GM21825 (cell line): ENCODE results near the gene KLHDC7B.

Experiments used
- ATAC-seq: cut with Tn5 transposase; IDR thresholded peaks from one replicate; pipeline ENCODE4 v1.9.1; 2021; ENCODE audit warnings: mild to moderate bottlenecking, moderate library complexity; ENCODE audit not compliant: unreplicated experiment

KLHDC7B gene

GRCh38 chr22:50571264-50572175, 25.8 kb downstream of the KLHDC7B start:
- ATAC-seq = no peak

DNA sequence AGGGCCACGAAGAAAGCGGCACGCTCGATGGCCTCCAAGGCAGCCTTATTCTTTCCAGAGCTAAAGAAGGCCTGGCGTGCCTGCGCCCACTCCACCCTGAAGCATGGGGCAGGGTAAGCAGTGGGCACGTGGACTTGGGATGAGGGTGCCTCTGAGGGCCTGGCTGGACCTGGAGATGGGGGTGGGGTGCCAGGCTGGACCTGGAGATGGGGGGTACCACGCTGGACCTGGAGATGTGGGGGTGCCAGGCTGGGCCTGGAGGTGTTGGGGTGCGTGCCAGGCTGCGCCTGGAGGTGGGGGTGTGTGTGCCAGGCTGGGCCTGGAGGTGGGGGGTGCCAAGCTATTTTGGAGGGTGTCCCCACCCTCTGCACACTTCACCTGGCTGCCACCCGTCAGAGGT, 27.3 kb downstream of the KLHDC7B start:
- ATAC-seq = no peak

DNA sequence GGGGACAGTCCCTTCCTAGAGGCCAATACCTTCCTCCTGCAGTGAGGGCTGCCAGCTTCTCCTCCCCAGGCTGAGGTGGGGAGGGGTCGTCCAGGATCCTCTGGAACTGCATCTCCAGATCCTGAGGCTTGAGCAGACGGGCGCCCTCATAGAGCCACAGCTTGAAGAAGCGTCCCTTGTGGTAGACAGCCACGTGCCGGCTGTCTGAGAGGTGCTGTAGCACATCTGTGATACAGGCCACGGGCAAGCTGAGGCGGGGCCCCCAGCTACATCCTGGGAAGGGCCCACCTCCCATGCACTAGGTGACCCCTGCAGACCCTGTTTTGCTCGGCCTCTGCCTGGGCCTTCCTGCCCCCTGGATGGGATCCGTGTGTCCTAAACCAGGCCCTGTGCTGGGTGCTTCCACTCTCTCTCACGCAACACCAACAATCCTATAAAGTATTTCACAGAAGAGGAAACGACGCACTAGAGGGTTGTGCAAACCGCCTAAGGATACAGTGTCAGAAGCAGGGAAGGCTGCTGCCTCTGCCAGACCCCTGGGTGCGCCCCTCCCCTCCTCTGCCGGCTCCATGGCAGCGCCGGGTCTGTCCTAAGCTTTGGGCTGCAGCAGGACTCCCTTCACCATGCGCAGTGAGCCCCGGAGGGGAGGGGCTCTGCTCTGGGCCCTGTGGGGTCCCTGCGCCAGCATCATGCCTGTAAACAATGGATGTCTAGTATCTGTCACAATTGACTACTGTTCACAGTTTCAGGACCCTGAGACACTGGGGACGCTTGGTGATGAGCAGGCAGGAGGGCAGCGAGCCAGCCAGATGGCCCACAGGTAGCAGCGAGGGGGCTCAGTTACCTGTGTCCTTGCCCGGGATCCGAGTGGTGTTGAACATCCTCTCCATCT, 28.0 kb downstream of the KLHDC7B start:
- ATAC-seq = no peak

GRCh38 chr22:50574383-50574755, 28.7 kb downstream of the KLHDC7B start:
- no peak for ATAC-seq

DNA sequence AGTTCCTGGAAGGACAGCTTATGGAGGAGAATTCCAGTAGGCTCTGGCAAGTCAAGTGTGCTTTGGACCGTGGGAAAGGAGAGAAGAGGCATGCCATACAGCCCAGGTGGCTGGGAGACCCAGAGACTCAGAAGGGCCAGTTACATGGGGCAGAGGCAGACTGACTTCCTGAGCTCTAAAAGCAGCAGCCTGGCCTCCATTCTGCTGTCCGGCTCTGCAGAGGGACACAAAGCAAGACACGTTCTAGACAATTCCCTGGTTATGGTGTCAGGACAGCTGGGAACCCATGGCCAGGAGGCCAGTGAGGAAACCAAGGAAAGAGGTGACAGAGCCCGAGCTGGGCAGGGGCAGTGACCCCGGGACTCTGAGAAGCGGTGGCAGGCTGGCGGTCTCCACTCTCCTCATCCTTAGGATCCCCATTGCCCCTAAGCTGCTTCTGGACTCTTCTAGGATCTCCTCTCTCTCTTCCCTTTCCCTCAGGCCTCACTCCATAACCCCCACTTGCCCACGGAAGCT, 29.8 kb downstream of the KLHDC7B start:
- ATAC-seq = no peak

DNA sequence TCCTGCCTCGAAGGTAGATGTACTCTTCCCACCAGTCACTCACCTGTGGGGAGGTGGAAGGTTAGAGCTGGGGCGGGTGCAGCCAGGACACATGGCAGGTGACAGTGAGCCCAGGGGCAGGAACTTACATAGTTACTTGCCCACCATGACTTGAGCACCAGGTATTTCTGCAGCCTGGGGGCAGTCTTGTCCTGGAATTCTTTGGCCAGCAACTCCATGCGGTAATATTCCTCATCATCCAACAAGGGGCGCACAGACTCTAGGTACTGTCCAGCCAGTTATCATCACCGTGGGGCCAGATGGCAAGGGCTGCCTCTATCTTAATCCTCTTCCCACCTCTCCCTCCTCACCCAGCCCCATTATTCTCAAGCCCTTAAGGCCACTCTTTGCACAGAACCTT, 30.4 kb downstream of the KLHDC7B start:
- no peak for ATAC-seq

- ATAC-seq = no peak
Observed at GRCh38 chr22:50576806-50577696, 31.4 kb downstream of the KLHDC7B start.

- no peak for ATAC-seq
Observed at GRCh38 chr22:50577697-50577986, 31.9 kb downstream of the KLHDC7B start.

GRCh38 chr22:50577987-50578775, 32.5 kb downstream of the KLHDC7B start, which contains the start of gene CPT1B:
TSS of gene CPT1B (minus strand) at chr22:50578427. CDS start at chr22:50577915, 512 bp downstream.
- ATAC-seq = no peak

GRCh38 chr22:50578776-50579310, 33.1 kb downstream of the KLHDC7B start:
- no peak for ATAC-seq

DNA sequence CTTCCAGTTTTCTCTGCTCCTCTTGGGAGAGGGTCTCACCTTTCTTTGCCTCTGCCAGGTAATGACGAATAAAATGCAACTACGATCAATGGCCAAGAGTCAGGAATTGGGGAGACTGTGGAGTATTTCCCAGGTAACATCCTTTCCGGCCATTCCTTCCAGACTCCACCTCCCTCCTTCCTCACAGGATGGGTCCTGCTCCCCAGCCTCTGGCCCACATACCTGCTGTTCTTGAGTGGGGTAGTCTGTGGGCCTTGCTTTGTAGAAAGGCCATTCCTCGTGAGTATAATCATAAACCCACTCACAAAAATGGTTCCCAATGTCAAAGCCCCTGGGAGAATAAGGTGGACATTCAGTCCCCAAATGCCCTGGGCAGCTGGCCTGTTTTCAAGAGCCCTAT, 34.1 kb downstream of the KLHDC7B start:
- no peak for ATAC-seq

DNA sequence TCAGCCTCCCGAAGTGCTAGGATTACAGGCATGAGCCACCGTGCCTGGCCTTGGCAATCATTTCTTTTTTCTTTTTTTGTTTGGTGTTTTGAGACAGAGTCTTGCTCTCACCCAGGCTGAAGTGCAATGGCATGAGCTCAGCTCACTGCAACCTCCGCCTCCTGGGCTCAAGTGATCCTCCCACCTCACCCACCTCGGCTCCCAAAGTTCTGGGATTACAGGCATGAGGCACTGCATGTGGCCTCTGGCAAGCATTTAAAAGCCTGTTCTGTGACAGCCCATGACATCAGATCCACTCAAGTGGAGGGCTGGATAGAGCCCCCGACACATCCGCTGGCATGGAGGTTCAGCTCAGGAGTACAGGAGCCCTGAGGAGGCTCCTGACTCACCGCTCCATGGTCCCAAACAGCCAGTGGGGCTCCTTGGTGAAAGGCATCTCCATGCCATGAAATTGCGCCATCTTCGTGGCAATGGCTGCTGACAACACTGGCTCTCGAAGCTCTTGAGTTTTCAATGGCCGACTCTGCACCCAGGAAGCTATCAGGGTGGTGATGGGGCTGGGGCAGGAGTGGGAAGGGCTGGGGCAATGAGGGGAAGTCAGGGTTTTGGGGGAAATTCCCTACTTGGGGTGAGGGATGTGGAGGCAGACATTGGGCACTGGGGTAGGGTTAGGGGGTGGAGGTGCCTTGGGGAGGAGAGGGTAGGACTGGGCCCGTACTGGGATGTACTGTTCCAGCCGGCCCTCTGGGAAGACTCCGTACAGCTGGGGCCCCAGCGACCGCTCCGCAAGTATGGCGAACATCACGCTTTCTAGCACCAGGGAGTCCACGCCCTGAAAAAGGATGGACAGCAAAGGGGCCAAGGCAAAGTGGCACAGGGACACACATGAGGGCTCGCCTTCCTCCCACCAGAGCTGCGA, 35.6 kb downstream of the KLHDC7B start:
- ATAC-seq = no peak

- ATAC-seq = no peak
Observed at GRCh38 chr22:50581950-50582492, 36.3 kb downstream of the KLHDC7B start.

GRCh38 chr22:50582493-50583293, 37.0 kb downstream of the KLHDC7B start, which contains the start of gene CHKB:
TSS of gene CHKB (minus strand) at chr22:50582849. CDS start at chr22:50582781, 68 bp downstream.
- peak; percentile 85 for ATAC-seq

GRCh38 chr22:50583294-50583861, 37.7 kb downstream of the KLHDC7B start:
- ATAC-seq = peak; percentile 25

DNA sequence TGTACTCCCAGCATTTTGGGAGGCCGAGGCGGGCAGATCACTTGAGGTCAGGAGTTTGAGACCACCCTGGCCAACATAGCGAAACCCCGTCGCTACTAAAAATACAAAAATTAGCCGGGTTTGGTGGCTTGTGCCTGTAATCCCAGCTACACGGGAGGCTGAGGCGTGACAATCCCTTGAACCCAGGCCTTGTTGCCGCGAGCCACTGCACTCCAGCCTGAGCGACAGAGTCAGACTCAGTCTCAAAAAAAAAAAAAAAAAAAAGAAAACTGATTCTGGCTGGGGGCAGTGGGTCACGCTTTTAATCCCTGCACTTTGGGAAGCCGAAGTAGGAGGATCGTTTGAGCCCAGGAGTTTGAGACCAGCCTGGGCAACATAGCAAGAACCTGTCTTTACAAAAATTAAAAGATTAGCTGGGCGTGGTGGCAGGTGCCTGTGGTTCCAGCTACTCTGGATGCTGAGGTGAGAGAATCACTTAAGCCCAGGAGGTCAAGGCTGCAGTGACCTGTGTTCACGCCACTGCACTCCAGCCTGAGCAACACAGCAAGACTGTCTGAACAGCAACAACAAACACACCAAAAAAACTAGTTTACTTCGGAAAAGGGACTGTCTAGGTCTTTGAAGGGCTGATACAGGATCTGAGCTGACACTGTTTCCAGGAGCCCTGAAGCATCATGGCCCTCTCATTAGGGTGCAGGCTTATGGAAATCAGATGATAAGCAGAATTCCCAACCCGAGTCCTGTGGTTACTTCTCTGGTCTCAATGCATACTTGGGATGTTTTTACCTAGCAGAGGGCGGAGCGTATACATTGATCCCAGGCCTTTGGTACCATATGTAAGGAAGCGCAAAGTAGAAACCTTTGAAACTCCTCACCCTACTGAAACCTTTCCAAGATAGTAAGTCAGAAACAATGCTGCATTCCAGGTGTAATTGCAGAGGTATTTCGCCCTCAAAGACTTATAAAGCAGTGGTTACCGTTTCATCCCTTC, 38.7 kb downstream of the KLHDC7B start:
- ATAC-seq = no peak
